HG02678 (cell line): ENCODE measurements around the gene ITGB2.

Experiments used
- ATAC-seq: cut with Tn5 transposase; IDR thresholded peaks from one replicate; pipeline ENCODE4 v1.9.1; 2021; ENCODE audit warnings: mild to moderate bottlenecking, moderate library complexity; ENCODE audit not compliant: unreplicated experiment

The ITGB2 gene

DNA sequence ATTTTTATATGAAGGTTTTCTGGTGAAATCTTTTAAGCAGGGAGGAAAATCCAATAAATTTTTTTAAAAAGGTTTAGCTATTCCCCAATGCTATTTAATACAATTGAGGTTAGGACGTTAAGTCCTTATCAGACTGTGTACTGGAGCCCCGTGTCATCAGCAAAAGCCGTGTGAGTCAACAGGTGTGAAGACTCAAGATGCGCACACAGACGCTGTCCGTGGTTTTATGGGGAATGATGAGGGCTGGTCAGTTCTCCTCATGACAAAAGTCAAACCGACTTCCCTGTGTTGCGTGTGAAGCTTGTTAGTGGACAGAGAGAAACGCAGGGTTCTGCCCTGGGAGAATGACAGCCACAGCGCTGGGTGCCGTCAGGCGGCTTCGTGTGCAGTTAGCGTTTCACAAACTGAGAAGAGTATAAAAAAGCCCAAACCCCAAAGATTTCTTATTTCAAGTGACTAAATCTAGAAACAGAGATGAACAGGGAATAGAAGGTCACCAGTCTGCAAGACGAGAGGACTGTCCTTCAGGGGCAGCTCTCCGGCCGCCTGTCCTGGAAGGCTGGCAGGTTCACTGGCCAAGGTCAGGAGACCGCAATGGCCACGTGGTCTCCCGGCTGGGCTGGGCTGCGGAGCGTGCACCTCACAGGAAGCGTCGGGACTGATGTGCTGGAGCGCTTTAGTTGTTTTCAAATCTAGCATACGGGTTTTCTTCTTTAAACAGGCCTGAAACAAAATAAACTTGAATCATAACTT, 69.6 kb downstream of the ITGB2 start:
- ATAC-seq, result no peak

DNA sequence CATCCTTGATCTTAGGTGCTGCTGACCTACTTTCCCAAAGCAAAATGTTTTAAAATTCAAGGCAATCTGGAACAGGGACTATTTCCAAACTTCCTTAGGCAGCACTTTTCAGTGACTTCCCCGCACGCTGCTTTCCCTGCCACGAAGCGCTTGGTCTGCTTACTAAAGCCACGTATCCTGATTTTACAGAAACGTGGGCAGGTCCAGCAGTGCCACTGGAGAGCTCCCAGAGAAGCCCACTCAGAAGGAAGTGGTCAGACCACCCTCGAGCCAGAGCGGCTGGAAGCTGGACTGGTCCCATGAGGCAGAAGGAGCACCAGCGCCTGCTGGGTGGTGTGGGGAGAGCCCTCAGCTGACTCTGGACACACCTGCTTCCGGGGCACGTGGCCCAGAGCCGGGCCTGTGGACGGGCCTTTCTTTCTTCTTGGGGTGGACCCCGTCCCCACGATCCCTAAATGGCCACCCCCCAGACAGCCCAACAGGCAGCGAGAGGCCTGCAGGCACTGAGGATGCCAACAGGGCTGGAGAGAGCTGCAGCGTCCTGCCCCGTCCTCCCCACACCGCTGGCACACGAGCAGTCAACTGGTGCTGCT, 70.4 kb downstream of the ITGB2 start:
- no peak for ATAC-seq

DNA sequence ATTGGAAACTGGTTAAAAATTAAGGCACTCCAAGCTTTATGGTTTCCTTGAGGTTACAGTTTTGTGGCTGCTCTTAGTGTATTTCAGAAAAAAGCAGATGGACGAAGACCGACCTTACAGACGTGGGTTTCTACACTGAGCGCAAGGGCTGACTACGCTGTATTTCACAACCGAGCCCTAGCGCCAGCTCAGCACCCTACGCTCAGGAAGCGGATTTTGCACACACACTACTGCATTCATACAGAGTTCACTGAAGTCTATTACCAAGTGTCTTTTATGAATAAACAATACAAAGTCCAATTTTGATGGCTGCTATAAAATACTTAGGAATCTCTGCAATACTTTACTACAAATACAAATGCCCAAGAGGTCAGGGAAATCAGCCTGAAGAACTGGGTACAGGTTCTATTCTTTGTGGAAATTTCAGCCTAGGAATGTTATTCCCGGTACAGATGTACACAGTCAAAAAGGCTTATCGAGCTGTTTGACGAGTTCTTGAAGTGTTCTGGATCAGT, 71.0 kb downstream of the ITGB2 start:
- no peak for ATAC-seq

DNA sequence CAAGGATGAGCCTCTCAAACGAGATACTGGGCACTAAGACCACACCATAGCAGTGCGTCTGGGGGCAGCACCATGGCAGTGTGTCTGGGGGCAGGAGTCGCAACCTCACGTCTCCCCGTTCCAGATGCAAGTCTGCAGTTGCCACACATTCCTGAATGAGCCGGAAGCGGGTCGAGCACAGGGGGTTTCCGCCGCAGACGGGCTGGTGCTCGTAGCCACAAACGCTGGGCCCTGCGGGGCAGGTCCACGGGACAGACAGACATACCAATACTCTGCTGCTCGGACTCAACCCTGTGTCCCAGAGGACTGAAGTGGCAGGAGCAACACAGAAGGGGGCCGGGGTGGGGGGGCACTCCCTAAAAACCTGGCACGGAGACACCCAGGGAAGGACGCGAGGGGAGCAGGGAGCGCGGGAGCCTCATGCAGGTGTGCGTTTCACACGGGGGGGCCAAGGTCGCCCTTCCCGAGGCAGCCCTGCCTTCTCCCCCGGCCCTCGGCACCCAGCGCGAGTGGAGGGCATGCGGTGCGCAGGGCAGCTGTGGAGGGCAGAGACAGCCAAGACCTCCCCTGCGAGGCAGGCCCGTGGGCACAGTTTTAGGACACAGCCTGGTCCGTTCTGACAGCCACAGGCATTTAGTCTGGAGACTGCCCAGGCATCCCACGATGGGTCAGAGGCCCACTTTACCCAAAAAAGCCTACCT, 71.7 kb downstream of the ITGB2 start:
- ATAC-seq, result no peak

DNA sequence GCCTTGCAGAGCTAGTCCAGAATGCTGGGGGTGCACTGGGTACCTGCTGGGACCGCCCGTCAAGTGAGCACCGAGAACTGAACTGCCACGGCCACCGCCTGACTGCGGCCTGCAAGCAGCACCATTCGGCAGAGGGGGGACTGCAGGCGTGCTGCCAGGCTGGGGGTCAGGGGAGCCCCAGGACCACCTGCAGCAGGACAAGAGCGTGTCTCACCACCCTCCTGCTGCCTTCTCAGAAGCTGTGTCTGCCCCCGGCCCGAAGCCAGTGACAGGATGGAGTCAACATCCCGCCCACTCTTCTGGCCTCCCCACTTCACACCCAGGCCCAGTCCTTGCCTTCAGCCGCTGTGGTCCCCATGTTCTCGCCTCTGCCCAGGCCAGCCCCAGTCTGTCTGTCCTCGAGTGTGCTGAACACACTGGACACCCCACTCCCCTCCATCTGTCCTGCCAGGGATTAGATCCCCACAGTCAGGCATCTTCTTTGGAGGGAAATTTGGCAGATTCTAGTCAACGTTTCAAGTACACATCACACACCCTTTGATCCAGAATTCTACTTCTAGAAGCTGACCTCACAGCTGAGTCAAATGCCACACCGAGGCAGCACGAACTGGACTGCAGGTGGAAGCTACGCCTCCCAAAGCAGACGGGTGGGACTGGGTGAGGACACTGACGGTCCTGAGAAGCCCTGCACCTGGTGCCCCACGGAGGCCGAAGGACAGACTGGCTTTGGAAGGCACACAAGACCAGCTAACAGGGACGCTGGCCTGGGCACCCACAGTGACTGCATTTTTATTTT, 73.2 kb downstream of the ITGB2 start:
- ATAC-seq, result no peak

DNA sequence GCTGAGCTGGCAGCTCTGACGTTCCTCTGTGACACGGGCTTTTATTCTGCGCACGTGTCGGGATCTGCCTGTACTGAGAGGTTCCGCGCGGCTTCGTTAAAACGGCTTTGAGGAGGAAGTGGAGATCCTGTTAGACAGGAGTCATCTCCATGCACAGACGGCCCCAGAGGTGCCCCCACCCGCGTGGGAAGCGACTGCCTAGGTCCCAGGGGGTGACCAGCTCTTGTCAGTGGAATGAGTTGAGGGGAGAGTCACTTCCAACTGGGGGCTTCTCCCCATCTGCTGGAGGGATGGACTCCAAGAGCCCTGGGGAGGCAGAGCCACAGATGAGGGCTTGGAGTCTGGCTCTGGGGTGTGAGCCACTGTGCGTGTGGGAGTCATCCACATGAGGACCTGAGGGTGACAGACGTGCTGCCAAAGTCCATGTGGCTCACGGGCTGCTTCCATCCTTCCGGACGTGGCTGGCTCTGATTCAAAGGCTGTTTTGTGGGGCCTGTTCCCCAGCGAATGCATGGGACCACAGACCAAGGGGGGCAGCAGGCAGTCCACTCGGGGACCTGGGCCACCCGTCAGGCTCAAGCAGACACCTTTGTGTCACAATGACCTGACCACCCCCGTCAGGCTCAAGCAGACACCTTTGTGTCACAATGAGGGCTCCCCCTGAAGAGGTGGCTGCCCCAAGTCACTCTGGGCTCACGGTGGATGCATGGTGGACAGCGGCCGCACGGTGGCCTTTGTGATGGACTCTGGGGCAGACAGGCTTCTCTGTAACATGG, 74.0 kb downstream of the ITGB2 start:
- ATAC-seq, result no peak

DNA sequence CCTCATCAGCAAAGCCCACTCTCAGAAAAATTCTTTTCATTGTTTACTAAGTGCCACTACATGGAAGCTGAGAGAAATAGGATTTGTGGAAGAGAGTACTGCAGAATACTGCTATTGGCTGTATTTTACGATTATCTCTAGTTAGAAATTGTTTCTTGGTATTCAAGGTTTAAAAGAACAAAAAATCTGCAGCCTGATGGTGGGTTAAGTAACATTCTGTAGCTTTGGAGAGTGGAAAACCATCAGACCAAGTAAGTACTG, 74.5 kb downstream of the ITGB2 start:
- no peak for ATAC-seq

DNA sequence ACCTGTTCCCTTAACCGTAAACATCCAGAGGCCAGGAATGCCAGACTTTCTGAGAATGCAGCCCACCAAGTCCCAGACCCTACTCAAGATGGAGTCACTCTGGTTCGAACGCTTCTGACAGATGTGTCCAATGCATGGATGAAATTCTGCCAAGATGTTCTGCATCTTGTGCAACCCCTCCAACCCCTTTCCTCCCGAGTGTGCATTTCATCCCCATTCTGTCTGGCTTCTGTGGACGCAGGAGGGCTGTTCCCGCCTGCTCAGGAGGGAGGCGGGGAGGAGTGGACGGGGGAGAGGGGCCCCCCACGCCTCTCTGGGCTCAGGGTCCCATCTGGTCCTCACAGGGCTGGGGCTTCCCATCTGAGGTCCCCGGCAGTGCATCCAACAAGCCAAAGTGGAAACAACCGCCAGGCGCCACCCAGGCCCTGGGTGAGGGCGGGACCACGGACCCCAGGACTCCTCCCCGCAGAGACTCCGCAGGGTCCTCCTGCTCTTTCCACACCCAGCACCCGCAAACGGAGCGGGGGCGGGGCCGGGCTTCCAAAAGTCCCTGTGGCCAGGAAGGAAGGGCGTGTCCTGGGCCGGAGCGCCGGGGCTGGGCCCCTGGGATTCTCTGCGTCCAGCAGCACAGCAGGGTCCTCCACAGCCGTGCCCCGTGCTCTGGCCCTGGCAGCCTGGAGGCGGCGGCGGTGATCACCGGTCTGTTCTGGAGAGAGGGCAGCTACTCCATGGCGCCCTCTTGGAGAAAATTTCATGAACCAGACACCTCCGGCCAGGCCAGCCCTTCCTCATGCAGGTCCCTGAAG, 75.1 kb downstream of the ITGB2 start:
- ATAC-seq, result peak; percentile 56

DNA sequence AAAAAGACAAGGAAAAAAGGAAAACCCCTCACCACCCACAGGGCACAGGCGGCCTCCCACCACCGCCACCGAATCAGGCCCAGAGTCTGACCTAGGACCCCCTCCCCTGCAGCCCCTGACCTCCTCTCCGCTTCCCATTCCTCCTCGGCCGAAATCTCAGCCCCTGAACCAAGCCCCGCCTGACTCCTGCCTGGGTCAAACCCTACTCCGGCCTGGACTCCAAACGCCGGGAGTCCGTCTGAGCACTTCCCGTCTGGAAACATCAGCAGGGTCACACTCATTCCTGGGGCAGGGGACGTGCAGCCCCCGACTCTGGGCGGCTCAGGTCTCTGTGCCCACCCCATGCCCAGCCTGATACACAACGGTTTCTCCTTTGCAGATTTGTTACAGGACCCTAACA, 76.4 kb downstream of the ITGB2 start:
- ATAC-seq, result no peak

DNA sequence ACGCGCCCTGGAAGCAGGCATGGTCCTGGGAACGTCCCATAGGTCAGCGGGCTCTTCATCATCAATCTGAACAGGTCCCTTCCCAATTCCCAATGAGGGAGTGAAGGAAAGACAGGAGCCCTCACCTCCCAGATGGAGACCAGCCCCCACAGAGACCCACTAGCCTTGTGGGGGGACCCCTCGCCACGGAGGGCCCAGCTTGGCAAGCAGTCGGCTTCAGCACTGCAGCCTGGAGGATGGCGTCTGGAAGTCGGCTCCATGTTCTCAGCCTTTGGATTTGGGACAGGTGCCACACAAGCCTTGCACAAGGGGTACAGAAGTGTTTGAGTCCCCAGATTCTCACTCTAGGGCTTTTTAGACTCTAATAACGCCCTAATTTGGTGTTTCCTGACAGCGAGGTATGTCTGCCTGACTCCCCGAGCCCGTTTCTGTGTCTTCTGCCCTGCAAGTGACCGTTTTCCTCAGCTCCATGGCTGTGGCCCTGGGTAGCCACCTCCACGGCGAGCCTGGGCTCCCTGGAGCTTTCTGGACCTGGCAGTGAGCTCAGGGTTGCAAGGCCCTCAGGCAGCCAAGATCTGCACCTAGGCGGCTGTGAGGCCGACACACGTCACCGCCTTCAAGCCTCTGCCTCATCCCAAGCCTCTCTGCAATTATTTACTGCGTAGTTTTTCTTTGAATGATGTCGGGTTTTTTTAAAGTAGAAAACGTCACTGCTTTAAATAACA, 77.8 kb downstream of the ITGB2 start:
- ATAC-seq, result no peak

DNA sequence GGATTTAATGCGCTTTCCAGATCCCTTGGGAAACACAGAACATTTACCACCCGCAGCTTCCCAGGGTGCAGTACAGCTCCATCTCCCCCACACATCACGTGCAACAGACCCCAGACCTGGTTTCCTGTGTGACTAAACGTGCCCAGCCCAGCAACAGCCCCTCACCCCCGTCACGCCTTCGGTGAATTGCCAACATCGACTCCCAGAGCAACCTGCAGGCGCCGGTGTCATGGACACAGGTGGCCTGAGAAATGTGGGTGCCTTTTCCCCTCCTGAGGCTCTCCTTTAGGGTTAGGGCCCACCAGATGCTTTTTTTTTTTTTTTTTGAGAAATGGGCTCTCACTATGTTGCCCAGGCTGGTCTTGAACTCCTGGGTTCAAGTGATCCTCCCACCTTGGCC, 78.6 kb downstream of the ITGB2 start:
- ATAC-seq, result no peak

DNA sequence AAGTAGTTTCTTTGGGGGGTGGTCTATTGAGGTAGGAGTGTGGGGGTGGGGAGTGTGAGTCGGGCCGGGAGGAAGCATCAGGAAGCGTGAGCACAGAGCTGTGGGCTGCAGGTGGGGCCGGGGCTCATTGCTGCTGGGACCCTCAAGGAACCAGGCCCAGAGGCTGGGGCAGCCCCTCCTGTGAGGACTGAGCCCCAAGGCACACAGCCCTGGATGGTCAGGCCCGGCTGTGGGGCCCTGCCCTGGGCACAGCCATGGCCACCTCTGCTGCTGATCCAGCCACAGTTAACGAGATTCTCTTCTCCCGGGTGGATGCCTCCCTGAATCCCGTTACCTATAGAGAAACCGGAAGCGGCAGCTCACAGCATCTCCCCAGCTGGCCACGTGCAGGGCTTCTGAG, 79.9 kb downstream of the ITGB2 start:
- no peak for ATAC-seq

DNA sequence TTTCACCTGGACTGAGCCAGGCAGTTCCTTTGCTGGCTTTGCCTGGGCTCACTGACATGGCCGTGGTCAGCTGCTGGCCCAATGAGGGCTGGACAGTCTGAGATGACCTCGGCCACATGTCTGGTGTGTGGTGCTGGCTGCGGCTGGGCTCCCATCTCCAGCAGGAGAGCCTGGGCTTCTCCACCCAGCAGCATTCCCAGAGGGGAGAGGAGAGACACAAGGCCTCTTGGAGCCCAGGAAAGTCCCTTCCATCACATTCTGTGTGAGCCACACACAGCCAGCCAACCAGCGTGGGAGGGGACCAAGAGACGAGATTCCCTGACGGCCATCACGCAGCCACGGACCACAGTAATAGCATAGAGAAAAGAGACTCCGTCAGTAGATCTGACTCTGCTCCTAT, 81.7 kb downstream of the ITGB2 start:
- ATAC-seq, result no peak

DNA sequence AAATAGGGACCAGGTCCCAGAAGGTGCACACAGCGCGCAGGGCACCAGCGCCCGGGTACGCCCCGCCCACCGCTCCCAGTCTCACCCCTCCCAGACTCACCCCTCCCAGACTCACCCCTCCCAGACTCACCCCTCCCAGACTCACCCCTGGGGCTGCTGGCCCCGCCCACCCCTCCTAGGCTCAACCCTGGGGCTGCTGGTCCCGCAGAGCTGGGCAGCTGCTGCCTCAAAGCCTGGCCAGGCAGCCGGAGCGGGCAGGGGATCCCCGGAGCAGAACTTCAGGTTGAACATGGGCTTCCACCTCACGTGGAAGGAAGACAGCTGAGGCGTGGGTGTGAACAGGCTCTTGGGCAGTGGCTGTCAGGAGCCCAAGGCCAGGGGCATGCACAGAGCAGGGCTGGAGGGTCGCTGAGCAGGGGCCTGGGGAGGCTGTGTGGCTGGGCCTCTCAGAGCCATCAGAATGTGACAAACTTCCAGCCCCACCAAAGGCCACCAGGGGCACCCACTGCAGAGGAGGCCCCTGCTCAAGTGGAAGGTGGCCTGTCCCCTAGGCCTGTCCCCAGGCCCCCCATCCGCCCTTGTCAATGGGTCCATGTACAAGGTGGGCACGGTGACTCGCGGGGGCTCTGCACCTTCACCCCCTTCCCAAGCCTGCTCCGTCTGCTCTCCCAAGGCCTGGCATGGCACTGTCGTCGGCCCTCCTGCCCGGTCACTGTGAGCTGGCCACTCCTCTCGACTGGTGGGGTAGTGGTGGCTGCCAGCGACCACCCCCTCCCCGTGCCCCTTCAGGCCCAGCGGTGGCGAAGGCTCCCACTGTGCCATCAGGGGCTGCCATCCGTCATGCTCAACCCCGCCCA, 82.4 kb downstream of the ITGB2 start:
- ATAC-seq, result no peak

DNA sequence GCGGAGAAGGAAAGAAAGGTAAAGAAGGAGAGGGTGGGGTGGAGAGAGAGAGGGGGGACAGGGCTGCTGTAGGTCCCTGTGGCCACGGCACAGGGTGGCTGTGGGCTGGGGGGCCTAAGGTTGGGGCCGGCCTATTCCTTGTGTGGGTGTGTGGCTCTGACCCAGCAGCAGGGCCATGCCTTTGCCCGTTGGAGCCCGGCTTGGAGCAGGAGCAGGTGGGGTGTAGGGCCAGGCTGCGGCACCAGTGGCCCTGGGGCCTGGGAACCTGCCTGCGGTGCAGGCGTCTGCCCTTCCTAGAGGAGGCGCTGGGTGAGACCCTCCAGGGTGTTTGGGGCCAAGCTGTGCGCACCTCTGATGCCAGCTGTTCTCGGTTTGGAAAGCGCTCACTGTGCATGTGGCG, 83.2 kb downstream of the ITGB2 start:
- ATAC-seq, result no peak

DNA sequence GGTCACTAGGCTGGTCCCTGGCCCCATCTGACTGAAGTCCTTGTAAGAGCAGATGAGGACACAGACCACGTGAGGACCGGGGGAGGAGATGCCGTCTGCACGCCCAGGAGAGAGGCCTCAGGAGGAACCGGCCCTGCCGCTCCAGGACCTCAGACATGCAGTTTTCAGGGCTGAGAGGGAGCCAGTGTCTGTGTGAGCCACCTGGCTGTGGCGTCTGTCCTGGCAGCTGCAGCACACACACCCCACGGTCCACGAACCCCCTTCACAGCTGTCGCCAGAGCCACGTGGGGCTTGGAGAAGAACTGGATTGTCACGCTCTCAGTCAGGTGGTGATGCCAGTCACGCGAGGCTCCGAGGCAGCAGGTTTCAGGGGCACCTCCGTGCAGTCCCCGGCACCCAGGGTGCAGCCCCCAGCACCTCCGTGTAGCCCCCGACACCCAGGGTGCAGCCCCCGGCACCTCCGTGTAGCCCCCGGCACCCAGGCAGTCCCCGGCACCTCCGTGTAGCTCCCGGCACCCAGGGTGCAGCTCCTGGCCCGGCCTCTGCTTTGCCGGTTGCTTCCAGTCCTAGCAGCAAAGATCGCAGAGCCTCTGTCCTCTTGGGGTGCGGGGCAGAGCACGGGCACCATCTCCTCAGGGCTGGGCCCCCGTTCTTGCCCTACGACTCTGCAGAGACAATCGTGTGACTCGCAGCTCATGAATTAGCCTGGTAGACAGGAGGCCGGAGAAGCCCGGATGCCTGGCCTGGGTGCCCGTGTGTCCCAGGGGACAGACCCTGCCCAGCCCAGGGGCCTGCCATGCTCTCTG, 83.8 kb downstream of the ITGB2 start:
- no peak for ATAC-seq

DNA sequence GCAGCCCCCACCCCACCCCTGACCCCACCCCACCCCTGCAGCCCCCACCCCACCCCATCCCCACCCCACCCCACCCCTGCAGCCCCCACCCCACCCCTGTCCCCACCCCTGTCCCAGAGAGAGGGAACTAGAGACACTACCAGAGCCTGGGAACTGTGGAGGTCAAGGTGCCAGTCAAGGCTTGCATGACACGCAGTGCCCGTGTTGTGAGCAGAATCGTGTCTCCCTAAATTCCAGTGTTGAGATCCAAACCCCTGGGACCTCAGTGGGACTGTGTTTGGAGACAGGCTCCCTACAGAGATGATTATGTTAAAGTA, 84.4 kb downstream of the ITGB2 start:
- ATAC-seq, result no peak
